ENCODE data around the gene ADRB2. TPM values are rescaled to one million over a fixed set of nuclear protein-coding genes. Genes with fewer than 3 reads are reported as not detected.

Gene ADRB2
- total and polyA plus RNA-seq, 10 of the 15 experiments (the other 5 are each of a cell fraction or from before 2014, with no cell fraction given): 0.03 to 0.34 (median 0.18) TPM; not detected in 1

- H3K4me3 ChIP-seq: no peak overlapping the region
- DNase-seq (ENCODE audit: low read depth, low spot score): no peak
- H4K20me1 ChIP-seq (ENCODE audit: control insufficient read depth, insufficient read depth): no peaks in the 10 kb centered on the region
- H3K4me1 ChIP-seq (ENCODE audit: control insufficient read depth, insufficient read depth, low read length): no peaks in the 10 kb centered on the region
- in situ Hi-C loops (cut with MboI): no loop called here
- intact Hi-C loops (cut with micrococcal nuclease; ENCODE audit: unreplicated experiment): no loop called here
- SMC1A ChIA-PET (ENCODE audit: uncharacterized antibody, unreplicated experiment): interaction anchor here (1.2 kb wide), 1 partner anchor 10 kb away, joined by 5 read pairs; no protein-coding TSS in a partner anchor
- no peak overlapping the region for H3K9ac ChIP-seq (ENCODE audit: control insufficient read depth, insufficient read depth, low read length)
- POLR2A ChIA-PET: no interaction called here
- TF ChIP-seq RELA (IDR thresholded peaks at IDR 0.05; ENCODE audit: borderline replicate concordance, partially characterized antibody) (no peak), LARP7 (IDR thresholded peaks at IDR 0.05) (no peak), NR2F1 (conservative IDR thresholded peaks at IDR 0.05) (no peak), USF1 (IDR thresholded peaks at IDR 0.05; ENCODE audit: borderline replicate concordance, extremely low read length, insufficient read depth, low read depth, low read length) (no peak)
- H3K27me3 ChIP-seq (replicated peaks in 1 of 2; ENCODE audit: control insufficient read depth in 2 of 2, insufficient read depth in 2 of 2, low read length in 1 of 2): no peaks in the 10 kb centered on the region; a peak in 2 of 4 replicates
- no peak overlapping the region for H2AFZ ChIP-seq (ENCODE audit: control insufficient read depth, low read depth, low read length)
- H3K4me2 ChIP-seq (ENCODE audit: control insufficient read depth, insufficient read depth): no peak overlapping the region
- ATAC-seq: no peak
- CTCF ChIA-PET: interaction anchor here (1.4 to 2.1 kb wide), 2 partner anchors 20 to 117 kb away, joined by 3 to 6 read pairs; no protein-coding TSS in a partner anchor
- 84% methylated on average over 1 of the region's 1 CpG for WGBS (ENCODE audit: insufficient coverage, insufficient replicate concordance, low lambda C conversion rate, missing lambda C conversion rate)
- no peaks in the 10 kb centered on the region for H3K79me2 ChIP-seq (ENCODE audit: control insufficient read depth, insufficient read depth, low read length)
- H3K9me3 ChIP-seq (replicated peaks; ENCODE audit: control insufficient read depth, insufficient read depth, low read length): no peaks in the 10 kb centered on the region
- no peak overlapping the region for H3K27ac ChIP-seq (ENCODE audit: control insufficient read depth, insufficient read depth)
- RAD21 ChIA-PET (ENCODE audit: unreplicated experiment): no interaction called here
- H3K36me3 ChIP-seq (ENCODE audit: control insufficient read depth in 2 of 2, insufficient read depth in 2 of 2, low read length in 1 of 2): no peaks in the 10 kb centered on the region
- FAIRE-seq: no peak
- no TSS peak for BruUV-seq (replicated peaks)
These were observed 14.1 kb downstream of the ADRB2 start for GRCh38 chr5:148840531-148840930.

GRCh38 chr5:148841519-148841918 lies 15.1 kb downstream of the ADRB2 start:
- no peak overlapping the region for H2AFZ ChIP-seq (ENCODE audit: control insufficient read depth, low read depth, low read length)
- H3K27me3 ChIP-seq (replicated peaks in 1 of 2; ENCODE audit: control insufficient read depth in 2 of 2, insufficient read depth in 2 of 2, low read length in 1 of 2): no peaks in the 10 kb centered on the region; a peak in 2 of 4 replicates
- no peaks in the 10 kb centered on the region for H4K20me1 ChIP-seq (ENCODE audit: control insufficient read depth, insufficient read depth)
- SMC1A ChIA-PET (ENCODE audit: uncharacterized antibody, unreplicated experiment): no interaction called here
- no TSS peak for BruUV-seq (replicated peaks)
- in situ Hi-C loops (cut with MboI) (no loop called here), intact Hi-C loops (cut with micrococcal nuclease; ENCODE audit: unreplicated experiment) (no loop called here)
- no peaks in the 10 kb centered on the region for H3K36me3 ChIP-seq (ENCODE audit: control insufficient read depth in 2 of 2, insufficient read depth in 2 of 2, low read length in 1 of 2)
- no peaks in the 10 kb centered on the region for H3K4me1 ChIP-seq (ENCODE audit: control insufficient read depth, insufficient read depth, low read length)
- no peak overlapping the region for H3K27ac ChIP-seq (ENCODE audit: control insufficient read depth, insufficient read depth)
- RAD21 ChIA-PET (ENCODE audit: unreplicated experiment): interaction anchor here (1.3 kb wide), 1 partner anchor 21 kb away, joined by 3 read pairs; no protein-coding TSS in a partner anchor
- H3K79me2 ChIP-seq (ENCODE audit: control insufficient read depth, insufficient read depth, low read length): no peaks in the 10 kb centered on the region
- FAIRE-seq (no peak), DNase-seq (ENCODE audit: low read depth, low spot score) (no peak), ATAC-seq (no peak)
- no peaks in the 10 kb centered on the region for H3K9me3 ChIP-seq (replicated peaks; ENCODE audit: control insufficient read depth, insufficient read depth, low read length)
- TF ChIP-seq LARP7 (IDR thresholded peaks at IDR 0.05): no peak
- TF ChIP-seq MTA3 (IDR thresholded peaks at IDR 0.05; ENCODE audit: borderline replicate concordance, low read length): no peak
- no peak for TF ChIP-seq BCL3 (IDR thresholded peaks at IDR 0.05; ENCODE audit: borderline replicate concordance, insufficient read depth, low read depth, low read length, poor library complexity, severe bottlenecking)
- TF ChIP-seq PAX8 (IDR thresholded peaks at IDR 0.05): no peak
- no peak for TF ChIP-seq IRF5 (IDR thresholded peaks at IDR 0.05; ENCODE audit: borderline replicate concordance)
- no peak overlapping the region for H3K9ac ChIP-seq (ENCODE audit: control insufficient read depth, insufficient read depth, low read length)
- POLR2A ChIA-PET: no interaction called here
- WGBS (ENCODE audit: insufficient coverage, insufficient replicate concordance, low lambda C conversion rate, missing lambda C conversion rate): 18% methylated on average over 3 of the region's 3 CpGs
- H3K4me3 ChIP-seq: no peak overlapping the region
- H3K4me2 ChIP-seq (ENCODE audit: control insufficient read depth, insufficient read depth): no peak overlapping the region
- CTCF ChIA-PET: interaction anchor here (0.7 kb wide), 1 partner anchor 116 kb away, joined by 3 read pairs; no protein-coding TSS in a partner anchor

Data from GM12878 (cell line).